HS-5 (cell line): ENCODE data around the gene KCNK7.
"Not testable (repeated sequence)": the region's sequence is repeated elsewhere in the genome, so short reads cannot be mapped to it uniquely, and the experiment has no call there.

Experiments
- DNase-seq: peaks from one replicate; pipeline ENCODE4 v3.0.0-alpha.2; 2012; ENCODE audit warnings: low read depth

The KCNK7 gene

GRCh38 chr11:65572356-65573051 is 23.1 kb downstream of the KCNK7 start, which contains the start of gene FAM89B:
FAM89B (plus strand) TSS chr11:65572538; CDS start chr11:65572670, 132 bp downstream.
- DNase-seq, result no peak

GRCh38 chr11:65571940-65572339 is 23.7 kb downstream of the KCNK7 start:
- DNase-seq, result no peak

DNA sequence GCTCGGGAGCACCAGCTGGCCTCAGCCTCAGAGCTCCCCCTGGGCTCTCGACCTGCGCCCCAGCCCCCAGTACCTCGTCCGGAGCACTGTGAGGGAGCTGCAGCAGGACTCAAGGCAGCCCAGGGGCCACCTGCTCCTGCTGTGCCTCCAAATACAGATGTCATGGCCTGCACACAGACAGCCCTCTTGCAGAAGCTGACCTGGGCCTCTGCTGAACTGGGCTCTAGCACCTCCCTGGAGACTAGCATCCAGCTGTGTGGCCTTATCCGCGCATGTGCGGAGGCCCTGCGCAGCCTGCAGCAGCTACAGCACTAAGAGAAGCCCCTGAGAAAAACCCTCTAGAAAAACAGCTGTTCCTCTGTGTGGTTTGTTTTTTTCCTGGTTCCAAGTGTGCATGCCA is 24.2 kb downstream of the KCNK7 start:
- DNase-seq, result no peak

GRCh38 chr11:65569973-65570918 is 25.4 kb downstream of the KCNK7 start, which contains the start of gene ZNRD2:
ZNRD2 (plus strand) TSS chr11:65570477; CDS start chr11:65570492, 15 bp downstream.
- DNase-seq, result peak; percentile 97

GRCh38 chr11:65569164-65569972 is 26.2 kb downstream of the KCNK7 start:
- no peak for DNase-seq

DNA sequence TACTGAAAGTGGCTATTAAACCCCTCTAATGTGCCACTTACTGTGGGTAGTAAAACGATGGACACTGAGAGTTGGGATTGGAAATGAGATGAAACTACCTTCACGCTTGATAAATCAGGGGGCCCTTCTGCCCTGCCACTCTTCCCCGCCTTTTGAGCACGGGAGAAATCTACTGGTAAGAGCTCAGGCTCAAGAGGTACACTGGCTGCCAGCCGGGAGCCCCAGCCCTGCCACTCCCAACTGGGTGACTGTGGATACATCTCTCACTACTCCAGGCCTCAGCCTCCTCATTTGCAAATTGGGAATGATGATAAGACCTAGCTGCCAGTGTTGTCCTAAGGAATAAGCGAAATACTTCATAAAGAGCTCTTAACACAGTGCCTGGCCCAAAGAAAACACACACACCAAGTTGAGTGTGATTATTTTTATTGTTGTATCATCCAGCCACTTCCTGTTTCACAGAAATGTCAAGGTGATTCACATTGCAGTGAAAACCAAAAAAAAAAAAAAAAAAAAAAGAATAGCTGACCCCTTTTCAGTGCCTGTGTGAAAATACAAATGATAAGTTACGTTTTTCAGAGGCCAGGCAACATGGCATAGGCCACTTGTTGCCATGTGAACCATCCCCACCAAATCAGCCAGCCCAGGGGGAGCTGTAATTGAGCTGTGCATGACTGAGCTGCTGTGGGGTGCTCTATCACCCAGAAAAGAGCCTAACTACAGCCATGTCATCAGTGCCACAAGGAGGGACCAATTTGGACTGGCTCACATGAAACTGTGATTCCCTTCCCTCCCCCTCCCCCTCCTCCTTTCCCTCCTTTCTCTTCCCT is 29.8 kb downstream of the KCNK7 start:
- DNase-seq, result no peak

DNA sequence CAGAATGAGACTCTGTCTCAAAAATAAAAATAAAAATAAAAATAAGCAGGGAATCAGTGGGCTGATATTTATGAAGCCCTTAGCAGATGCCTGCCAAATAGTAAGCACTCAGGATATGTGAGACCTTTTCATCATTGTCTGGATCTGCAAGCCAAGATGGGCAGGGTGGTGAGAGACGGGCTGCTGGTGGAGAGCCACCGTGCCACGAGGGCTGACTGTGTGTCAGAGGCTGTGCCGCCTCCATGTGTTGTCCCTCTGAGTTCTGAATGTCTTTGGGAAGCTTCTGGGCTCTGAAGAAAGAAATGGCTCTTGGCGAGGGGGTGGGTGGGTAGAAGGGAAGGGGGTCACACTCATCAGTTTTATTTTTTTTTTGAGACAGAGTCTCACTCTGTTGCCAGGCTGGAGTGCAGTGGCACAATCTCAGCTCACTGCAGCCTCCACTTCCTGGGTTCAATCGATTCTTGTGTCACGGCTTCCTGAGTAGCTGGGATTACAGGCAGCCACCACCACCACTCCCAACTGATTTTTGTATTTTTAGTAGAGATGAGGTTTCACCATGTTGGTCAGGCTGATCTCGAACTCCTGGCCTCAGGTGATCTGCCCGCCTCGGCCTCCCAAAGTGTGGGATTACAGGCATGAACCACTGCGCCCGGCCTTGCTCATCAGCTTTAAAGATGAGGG is 30.6 kb downstream of the KCNK7 start:
- DNase-seq, result not testable (repeated sequence)

- DNase-seq, result no peak
Measured at GRCh38 chr11:65563601-65564000, 32.0 kb downstream of the KCNK7 start.

- no peak for DNase-seq
Measured at GRCh38 chr11:65562788-65563187, 32.8 kb downstream of the KCNK7 start.

- no peak for DNase-seq
Measured at GRCh38 chr11:65562020-65562419, 33.6 kb downstream of the KCNK7 start.

DNA sequence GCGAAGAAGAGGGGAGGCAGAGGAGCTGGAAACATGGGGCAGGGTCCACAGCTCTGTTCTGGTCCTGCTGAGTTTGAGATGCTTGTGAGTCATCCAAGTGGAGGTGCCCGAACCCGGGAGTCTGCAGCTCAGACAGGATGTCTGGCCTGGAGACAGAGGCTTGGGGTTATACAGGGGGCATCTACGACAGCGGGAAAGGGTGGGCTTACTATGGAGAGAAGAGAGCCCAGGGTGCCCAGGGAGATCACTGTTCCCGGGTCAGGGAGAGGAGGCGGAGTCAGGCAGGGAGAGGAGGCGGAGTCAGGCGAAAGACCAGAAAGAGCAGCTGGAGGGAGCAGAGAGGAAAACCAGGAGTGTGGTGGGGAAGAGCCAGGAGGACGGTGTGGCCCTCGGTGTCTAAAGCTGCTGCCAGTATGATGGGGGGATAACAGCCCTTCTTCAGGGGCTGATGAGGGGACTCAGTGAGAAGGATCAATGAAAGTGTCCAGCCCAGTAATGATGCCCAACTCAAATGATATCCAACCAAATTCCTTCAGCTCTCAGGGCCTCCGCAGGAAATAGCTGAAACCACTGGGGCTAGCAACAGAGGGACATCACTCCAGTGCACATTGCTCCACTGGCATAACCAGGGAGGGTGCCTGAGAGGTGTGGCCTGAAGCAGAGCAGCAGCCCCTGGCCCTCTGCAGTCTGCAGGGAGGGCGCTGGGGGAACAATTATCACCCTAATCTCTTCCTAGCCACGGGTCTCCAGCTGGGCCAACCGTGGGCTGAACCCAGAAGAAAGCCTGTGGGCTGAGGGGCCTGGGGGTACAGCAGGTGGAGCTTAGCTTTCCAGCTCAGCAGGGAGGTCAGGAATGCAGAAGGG is 34.8 kb downstream of the KCNK7 start:
- DNase-seq, result no peak

GRCh38 chr11:65559951-65560537 is 35.6 kb downstream of the KCNK7 start:
- no peak for DNase-seq

- no peak for DNase-seq
Measured at GRCh38 chr11:65559535-65559934, 36.1 kb downstream of the KCNK7 start.

DNA sequence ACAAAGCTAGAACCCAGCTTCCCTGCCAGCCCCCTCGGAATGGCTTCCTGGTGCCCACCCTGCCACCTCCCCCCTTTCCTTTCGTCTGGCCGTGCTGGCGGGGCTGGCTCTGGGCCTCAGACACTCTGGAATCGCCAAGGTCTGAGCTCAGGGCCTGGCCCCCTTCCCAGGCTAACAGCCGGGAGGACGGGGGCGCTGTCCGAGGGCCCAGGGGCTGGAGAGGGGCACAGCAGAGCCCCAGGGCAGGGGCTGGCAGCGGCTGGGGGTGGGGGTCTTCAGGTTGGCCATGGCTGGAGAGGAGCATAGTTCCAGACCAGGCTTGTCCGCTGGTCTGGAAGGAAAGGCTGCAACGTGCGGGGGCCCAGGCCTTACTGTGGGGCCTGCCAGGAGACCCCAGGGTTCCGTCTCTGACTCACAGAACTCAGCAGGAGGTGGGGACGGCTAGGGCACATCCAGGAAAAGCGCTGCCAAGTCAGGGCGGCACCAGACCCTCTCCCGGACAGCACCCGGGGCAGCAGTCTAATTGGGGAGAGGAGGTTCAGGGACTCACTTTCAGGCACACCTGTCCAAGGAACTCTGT is 36.6 kb downstream of the KCNK7 start:
- DNase-seq, result no peak

GRCh38 chr11:65558002-65558929 is 37.3 kb downstream of the KCNK7 start, which contains the start of gene LTBP3:
LTBP3 (minus strand) TSS chr11:65558359; CDS start chr11:65557959, 400 bp downstream.
- DNase-seq, result no peak

GRCh38 chr11:65557280-65558001 is 38.2 kb downstream of the KCNK7 start:
- no peak for DNase-seq
